NCI-H1436 treated with DMSO at 0.1 percent for 48 hours (cell line): Measurements from ENCODE around the gene PTPRE.
"Not testable (repeated sequence)": the region's sequence is repeated elsewhere in the genome, so short reads cannot be mapped to it uniquely, and the experiment has no call there.

Experiments
- DNase-seq: peaks from one replicate; lab custom pipeline; 2025; lab: John Stamatoyannopoulos, UW

Gene PTPRE

GRCh38 chr10:128072941-128073645 lies 166.2 kb downstream of the PTPRE start:
- no peak for DNase-seq

GRCh38 chr10:128073890-128074289 lies 167.0 kb downstream of the PTPRE start:
- DNase-seq: no peak

- DNase-seq: no peak
These were observed 167.7 kb downstream of the PTPRE start for GRCh38 chr10:128074589-128074988.

DNA sequence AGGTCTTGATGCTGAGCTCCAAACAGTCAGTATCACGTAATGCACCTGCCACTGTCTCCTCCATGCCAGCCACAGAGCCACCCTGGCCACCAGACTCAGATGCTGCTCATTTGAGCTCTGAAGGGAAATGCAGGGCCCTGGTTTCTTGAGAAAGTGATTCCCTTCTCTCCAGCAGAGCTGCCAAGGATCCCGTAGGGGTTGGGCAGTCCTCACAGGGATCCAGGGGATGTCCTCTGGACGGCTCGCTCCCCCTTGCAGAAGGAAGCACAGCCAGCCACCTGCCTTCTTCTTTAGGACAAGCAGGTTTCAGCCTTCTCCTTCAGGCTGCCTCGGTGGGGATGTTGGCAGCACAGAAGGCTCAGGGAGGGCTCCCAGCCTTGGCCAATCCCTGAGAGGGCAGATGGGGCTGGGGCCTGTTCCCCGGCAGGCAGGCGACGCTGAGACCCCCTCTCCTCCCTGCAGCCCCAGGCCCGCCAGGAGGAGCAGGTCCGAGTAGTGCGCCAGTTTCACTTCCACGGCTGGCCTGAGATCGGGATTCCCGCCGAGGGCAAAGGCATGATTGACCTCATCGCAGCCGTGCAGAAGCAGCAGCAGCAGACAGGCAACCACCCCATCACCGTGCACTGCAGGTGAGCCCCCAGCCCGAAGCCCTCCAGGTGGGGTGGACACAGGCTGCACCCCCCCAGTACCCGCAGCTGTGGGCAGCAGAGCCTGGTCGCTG lies 170.4 kb downstream of the PTPRE start:
- DNase-seq: no peak

DNA sequence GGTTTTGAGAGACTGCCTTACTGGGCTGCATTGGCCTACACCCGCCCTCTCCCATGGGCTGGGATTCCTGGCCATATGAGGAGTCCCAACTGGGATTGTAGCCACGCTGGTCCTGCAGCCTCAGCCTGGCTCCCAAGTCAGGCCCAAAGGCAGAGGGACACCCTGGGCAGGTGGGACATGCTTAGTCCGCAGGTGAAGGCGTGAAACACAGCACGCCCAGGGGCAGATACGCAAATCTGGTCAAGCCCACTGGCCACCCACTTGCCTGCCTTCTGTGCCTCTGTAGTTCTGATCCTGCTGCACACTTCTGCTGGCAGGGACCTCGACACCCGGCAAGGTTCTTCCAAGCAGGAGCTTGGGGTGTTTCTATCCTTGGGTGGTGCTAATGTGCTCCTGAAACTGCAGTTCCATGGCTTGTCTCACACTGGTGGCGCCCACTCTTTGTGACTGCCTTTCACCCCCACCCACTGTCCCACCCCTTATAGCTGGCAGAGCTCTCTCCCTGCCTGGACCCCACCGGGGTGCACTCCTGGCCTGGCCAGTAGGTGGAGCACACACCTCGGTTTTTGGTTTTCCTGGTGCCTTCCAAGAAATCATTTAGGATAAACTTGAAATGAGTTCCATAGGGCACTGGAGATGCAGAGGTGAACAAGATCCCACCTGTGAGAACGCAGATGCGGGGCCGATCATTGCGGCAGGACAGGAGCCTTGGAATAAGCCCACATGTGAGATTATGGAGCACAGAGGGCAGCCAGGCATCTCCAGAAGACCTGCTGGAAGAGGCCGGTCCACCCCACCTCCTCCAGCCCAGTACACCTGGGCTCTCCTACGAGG lies 171.4 kb downstream of the PTPRE start:
- DNase-seq: no peak

DNA sequence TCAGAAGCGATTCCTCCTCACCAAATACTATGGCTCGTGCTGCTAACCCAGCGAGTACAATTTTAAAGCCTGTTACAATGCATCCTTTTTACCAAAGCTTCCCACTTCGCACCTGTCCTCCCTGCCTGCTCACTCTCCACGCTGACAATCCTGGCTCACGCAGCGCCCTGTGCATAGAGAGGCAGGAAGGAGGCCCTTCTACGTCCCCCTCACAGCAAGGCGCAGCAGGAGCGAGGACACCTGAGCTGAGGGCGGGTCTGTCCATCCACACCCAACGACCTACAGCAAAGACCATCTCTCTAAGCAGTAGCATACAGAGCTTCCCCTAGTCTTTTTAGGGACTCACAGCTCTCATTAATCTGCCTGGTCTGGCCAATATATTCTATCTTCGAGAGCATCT lies 173.3 kb downstream of the PTPRE start:
- no peak for DNase-seq

- no peak for DNase-seq
These were observed 173.7 kb downstream of the PTPRE start for GRCh38 chr10:128080641-128081040.

DNA sequence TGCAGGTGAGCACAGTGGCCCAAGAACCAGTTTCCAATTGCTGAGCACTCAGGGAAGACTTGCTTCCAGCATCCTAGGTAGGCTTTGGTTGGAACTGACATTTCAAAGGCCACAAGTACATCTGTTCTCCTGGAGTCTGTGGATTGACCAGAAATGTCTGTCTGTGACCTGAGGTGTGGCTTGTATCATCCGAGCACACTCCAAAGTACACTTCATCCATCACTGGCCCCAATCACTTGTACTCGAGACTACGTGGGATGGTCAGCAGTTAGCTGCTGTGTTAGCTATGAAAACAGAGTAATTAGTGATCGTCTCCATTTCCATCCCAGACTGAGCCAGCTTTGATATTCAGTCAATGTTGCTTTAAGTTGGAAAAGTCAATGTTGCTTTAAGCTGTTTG lies 174.3 kb downstream of the PTPRE start:
- DNase-seq: no peak

DNA sequence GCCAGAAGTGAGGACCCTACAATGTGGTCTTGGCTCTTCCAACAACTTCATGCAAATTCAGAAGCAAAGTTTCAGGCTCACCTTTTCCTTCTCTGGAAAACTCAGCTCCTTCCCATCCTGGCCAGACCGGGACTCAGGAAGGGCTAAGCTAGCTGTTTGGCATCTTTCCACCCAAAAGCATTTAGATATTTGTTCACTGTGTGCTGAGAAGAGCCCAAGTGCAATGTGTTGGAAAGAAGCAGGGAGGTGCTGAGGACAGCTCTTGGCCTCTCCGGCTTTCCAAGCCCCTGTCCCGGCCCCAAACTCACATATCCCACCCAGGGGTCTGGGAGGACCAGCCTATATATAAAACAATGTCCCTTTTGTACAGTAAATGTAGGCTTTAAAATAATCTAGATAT lies 174.8 kb downstream of the PTPRE start:
- no peak for DNase-seq

DNA sequence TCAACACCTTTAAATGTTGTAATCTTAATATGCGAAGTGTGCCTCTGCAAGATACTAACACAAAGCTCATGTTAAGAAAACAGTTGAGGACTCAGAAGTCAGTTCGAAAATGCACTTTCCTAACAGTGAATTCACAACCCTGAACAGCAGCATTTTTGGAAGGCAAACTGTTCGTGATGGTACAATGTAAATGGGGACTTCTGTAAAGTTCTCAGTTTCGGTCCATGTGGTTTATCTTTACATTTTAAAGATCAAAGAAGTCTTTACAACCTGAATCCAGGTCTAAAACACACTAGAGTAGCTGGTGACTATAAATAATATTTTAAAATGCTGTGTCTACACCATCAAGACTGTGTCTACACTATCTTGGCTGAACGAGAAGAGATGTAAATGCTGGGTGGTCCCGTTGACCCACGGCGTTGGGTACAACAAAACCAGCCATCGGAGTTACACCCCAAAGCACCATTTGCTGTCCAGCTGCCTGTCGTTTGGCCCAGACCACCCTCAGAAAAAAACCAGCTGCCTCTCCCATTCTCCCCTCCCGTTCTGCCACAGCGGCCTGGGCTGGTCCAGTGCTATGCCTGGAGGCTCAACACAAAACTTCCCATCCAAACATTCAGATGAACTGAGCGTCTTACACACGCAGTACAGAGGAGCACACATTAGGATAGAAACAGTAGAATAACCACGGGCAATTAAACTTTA lies 176.4 kb downstream of the PTPRE start:
- no peak for DNase-seq

DNA sequence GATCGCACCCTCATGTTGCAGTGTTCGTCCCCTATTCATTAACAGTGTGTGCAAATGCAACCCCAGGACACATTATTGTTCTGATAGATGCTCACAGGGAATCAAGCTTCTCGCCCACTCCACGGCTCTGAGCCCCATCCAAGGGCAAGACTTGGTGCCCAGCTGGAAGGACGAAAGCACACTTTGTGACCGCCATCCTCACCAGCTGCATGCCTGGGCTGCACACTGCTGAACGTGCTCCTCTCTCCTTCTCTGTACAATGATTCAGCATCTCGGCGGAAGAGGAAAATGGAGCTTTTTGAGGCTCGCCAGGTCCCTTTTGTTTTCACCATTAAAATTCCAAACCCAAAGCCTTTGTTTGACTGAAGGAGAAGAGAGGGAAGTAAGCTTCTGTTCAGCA lies 177.5 kb downstream of the PTPRE start:
- DNase-seq: no peak

GRCh38 chr10:128084991-128085390 lies 178.1 kb downstream of the PTPRE start:
- DNase-seq: no peak

DNA sequence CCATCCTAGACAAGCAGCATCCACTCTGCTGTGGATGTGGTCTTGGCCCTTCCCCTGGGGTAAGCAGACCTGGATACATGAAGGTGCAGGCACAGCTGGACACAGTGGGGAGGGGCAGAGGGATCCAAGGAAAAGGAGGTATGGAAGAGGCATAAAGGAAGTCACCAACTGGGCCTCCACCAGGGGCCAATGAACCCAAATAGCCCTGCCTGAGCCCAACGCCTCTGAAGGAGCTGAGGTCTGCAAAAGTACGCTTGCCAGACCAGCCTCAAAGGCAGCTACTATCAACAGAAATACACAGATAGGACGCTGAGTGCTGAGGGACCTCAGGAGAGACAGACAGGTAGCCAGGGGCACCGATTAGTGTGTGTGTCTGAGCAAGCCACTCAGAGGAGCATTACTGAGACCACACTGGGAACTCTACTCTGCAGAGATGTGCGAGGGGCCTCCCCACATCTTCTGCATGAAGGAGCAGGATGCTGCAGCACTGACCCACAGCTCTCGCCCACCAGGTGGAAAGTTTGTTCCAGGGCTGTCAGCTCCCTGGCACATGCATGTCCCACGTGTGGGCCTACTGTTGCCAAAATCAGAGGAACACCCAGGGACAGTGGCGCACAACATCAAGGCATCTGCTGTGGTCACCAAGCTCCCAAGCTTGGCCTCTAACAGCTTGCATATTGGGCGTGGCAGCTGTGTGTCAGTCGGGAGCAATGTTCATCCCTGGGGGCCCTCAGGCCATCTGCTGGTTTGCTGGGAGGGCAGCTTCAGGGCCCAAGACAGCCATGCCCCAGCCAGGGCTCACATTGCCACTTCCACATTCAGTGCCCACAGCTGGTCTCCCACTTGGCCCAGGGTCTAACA lies 179.3 kb downstream of the PTPRE start:
- DNase-seq: no peak

- no peak for DNase-seq
These were observed 180.4 kb downstream of the PTPRE start for GRCh38 chr10:128087146-128087883.

GRCh38 chr10:128087884-128088709 lies 181.2 kb downstream of the PTPRE start:
- DNase-seq: no peak

DNA sequence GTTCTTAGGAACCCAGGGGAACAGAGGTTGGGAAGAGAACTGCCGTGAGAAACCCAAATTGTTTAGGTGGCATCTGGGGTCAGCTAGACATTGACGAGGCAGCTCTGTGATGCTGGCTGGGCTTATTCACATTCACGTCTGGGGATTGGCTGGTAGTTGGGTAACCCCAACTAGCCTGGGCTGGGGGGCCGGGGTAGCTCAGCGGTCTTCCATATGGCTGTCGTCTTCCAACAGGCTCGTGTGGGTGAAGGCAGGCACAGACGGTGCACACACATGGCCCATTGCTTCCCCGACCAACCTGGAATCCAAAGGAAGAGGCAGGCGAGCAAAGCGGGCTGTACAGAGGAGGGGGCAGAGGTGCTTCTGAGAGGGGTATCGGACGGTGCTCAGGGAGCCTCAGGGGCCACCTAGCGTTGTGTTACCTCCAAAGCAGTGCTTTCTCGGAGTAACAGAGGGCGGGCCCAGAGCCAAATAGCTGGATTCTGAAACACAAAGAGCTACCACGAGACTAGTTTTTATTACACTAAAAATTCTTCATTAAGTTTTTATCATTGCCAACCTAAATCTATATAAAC lies 184.8 kb downstream of the PTPRE start:
- DNase-seq: no peak

GRCh38 chr10:128092454-128092853 lies 185.6 kb downstream of the PTPRE start:
- no peak for DNase-seq

- not testable (repeated sequence) for DNase-seq
These were observed 187.7 kb downstream of the PTPRE start for GRCh38 chr10:128094596-128094995.

- DNase-seq: no peak
These were observed 188.3 kb downstream of the PTPRE start for GRCh38 chr10:128095027-128095752.
